K562 (cell line): ENCODE data around the gene DEPDC4. TPM values are rescaled to one million over a fixed set of nuclear protein-coding genes. Genes with fewer than 3 reads are reported as not detected.
A peak's percentile ranks its signal among the peaks of the same experiment; 100 is the strongest.

Experiments
- ATAC-seq: fragments of 200-7000 bp; cut with Tn5 transposase; 3 replicates; pipeline ENCODE4 v1.9.1; 2020; ENCODE audit warnings: moderate library complexity
- BruUV-seq: library from RNA; stranded (reverse); fragments of 400-500 nt; replicated peaks from 2 replicates; lab custom pipeline; 2021; lab: Mats Ljungman, UMichigan
- CTCF ChIA-PET: fragments of 300-600 bp; formaldehyde crosslinking; extraction: SDS; loops from one replicate; lab custom pipeline; 2021; ENCODE audit warnings: low intra/inter-chr PET ratio; lab: Yijun Ruan, JAX
- POLR2A ChIA-PET: fragments of 300-600, 350-650 bp; sonication (Branson Sonifier 250); formaldehyde crosslinking; extraction: SDS; loops from one replicate; lab custom pipeline; 2021; ENCODE audit warnings: antibody characterized with exemption, inconsistent platforms; lab: Yijun Ruan, JAX
- DNase-seq, 4 experiments: peaks; one replicate each; pipeline versions ENCODE4 v3.0.0 to v3.0.0-alpha.2; 2011 to 2018; ENCODE audit warnings: low spot score in 3 of 4, mixed read lengths in 3 of 4; ENCODE audit errors: extremely low read depth in 1 of 4
- FAIRE-seq: peaks from 2 replicates; lab custom pipeline; 2011; peaks lifted over from hg19 to GRCh38; lab: Jason Lieb, UNC
- H2AFZ ChIP-seq: 2 replicates; pipeline ENCODE4 v1.6.0; 2011; ENCODE audit warnings: low read depth, low read length, control low read depth, inconsistent platforms
- H3K27ac ChIP-seq: fragments of 200-600 bp; 3 replicates; pipeline ENCODE4 v1.8.0; 2011; ENCODE audit warnings: low read depth, mild to moderate bottlenecking, control low read depth, inconsistent platforms, low read length, moderate library complexity, mixed read lengths; ENCODE audit errors: extremely low read depth
- H3K27me3 ChIP-seq, 2 experiments: fragments of 300-600 bp in 1 of 2; 2 replicates in 1 of 2; 3 replicates in 1 of 2; pipeline versions ENCODE4 v1.6.0 to v1.8.0; 2011; ENCODE audit warnings: inconsistent platforms in 2 of 2, low read length in 2 of 2, mild to moderate bottlenecking in 1 of 2, mixed read lengths in 1 of 2, moderate library complexity in 1 of 2; ENCODE audit not compliant: control insufficient read depth in 2 of 2, insufficient read depth in 2 of 2
- H3K36me3 ChIP-seq: fragments of 300-600 bp; 3 replicates; pipeline ENCODE4 v1.8.0; 2011; ENCODE audit warnings: mild to moderate bottlenecking, low read length, inconsistent platforms; ENCODE audit not compliant: control insufficient read depth, insufficient read depth
- H3K4me1 ChIP-seq, 2 experiments: fragments of 200-600 bp in 1 of 2; replicated peaks in 1 of 2; 2 replicates in 1 of 2; 3 replicates in 1 of 2; pipeline versions ENCODE4 v1.5.1 to v1.8.0; 2011; ENCODE audit warnings: inconsistent platforms in 2 of 2, low read length in 2 of 2, mild to moderate bottlenecking in 1 of 2, mixed read lengths in 1 of 2, moderate library complexity in 1 of 2; ENCODE audit not compliant: control insufficient read depth in 2 of 2, insufficient read depth in 2 of 2
- H3K4me2 ChIP-seq: 2 replicates; pipeline ENCODE4 v1.6.1; 2011; ENCODE audit warnings: low read length, control low read depth, inconsistent platforms, mixed read lengths; ENCODE audit not compliant: insufficient read depth
- H3K4me3 ChIP-seq: fragments of 200-600 bp; sonication (generic), shearing (Covaris generic); 2 replicates; pipeline ENCODE4 v1.5.1; 2016; ENCODE audit warnings: control low read depth, inconsistent platforms
- H3K79me2 ChIP-seq: fragments of 200-600 bp; 3 replicates; pipeline ENCODE4 v1.8.0; 2011; ENCODE audit warnings: low read length, inconsistent platforms; ENCODE audit not compliant: control insufficient read depth, insufficient read depth
- H3K9ac ChIP-seq, 2 experiments: 2 replicates each; pipeline versions ENCODE4 v1.6.0 to v1.6.1; 2011; ENCODE audit warnings: low read depth in 2 of 2, low read length in 2 of 2, control low read depth in 1 of 2, inconsistent platforms in 1 of 2, mild to moderate bottlenecking in 1 of 2, mixed read lengths in 1 of 2; ENCODE audit not compliant: insufficient read depth in 1 of 2
- H3K9me1 ChIP-seq: one replicate; pipeline ENCODE4 v1.6.0; 2011; ENCODE audit warnings: inconsistent platforms, mild to moderate bottlenecking, low read length, moderate library complexity; ENCODE audit not compliant: control insufficient read depth, insufficient read depth
- H3K9me3 ChIP-seq: replicated peaks from 2 replicates; pipeline ENCODE4 v1.5.1; 2011; ENCODE audit warnings: low read depth, low read length, inconsistent platforms; ENCODE audit not compliant: control insufficient read depth, insufficient read depth
- H4K20me1 ChIP-seq: replicated peaks from 2 replicates; pipeline ENCODE4 v1.6.1; 2011; ENCODE audit warnings: low read length, inconsistent platforms, mixed read lengths; ENCODE audit not compliant: control insufficient read depth, insufficient read depth
- CBFA2T3 ChIP-seq: fragments of 450-650 bp; IDR thresholded peaks from 2 replicates; pipeline ENCODE4 v1.6.1; 2017
- MCM7 ChIP-seq, 2 experiments: fragments of 450-650 bp; IDR thresholded peaks; 2 replicates each; pipeline ENCODE4 v1.6.1; 2016 to 2018
- MEIS2 ChIP-seq: fragments of 450-650 bp; IDR thresholded peaks from 2 replicates; pipeline ENCODE4 v1.6.1; 2014; ENCODE audit warnings: mild to moderate bottlenecking; ENCODE audit not compliant: partially characterized antibody
- PHB2 ChIP-seq: fragments of 450-650 bp; IDR thresholded peaks from 2 replicates; pipeline ENCODE4 v1.6.1; 2017; ENCODE audit warnings: low read depth
- SREBF1 ChIP-seq: fragments of 150-350 bp; IDR thresholded peaks from 2 replicates; pipeline ENCODE4 v1.6.1; 2014; ENCODE audit warnings: antibody characterized with exemption, low read depth, low read length, borderline replicate concordance
- TCF3 ChIP-seq: sonication (generic); formaldehyde crosslinking; IDR thresholded peaks from 2 replicates; pipeline ENCODE4 v1.4.0; 2020; ENCODE audit warnings: mild to moderate bottlenecking, missing genetic modification reagents
- WGBS: fragments of 100-300 bp; shearing (Covaris generic); methylation state at CpG from one replicate; pipeline ENCODE4 v1.1.6; 2016; ENCODE audit warnings: low coverage, mixed read lengths; ENCODE audit not compliant: insufficient coverage; ENCODE audit errors: missing lambda C conversion rate; 5-methylcytosine and 5-hydroxymethylcytosine counted together
- in situ Hi-C: fragments of 300-500 bp; cut with MboI; formaldehyde crosslinking; loops from 4 replicates; pipeline ENCODE4 v1.15.0; 2018; ENCODE audit warnings: inconsistent platforms, mixed read lengths
- intact Hi-C: fragments of 100-400 bp; cut with micrococcal nuclease; formaldehyde crosslinking; loops from 2 replicates; pipeline ENCODE4 v1.14.2; 2022
- polyA plus RNA-seq, 8 experiments: library from polyadenylated mRNA; depleted of rRNA in 4 of 8; stranded (reverse) in 5 of 8; unstranded in 3 of 8; fragments of >200 nt; fragmentation: Nextera tagmentation in 2 of 8; fragmentation: Illumina TruSeq in 1 of 8; extraction: Ambion mirVana in 2 of 8; extraction: Trizol in 1 of 8; gene quantifications; 2 replicates each; pipeline versions ENCODE4 v1.2.1 to v1.2.3, GENCODE V29; 2011 to 2014; ENCODE audit warnings: inconsistent platforms in 1 of 8, missing spikeins in 1 of 8
- total RNA-seq, 7 experiments: library from RNA; depleted of rRNA in 6 of 7; stranded (reverse); fragments of >200 nt in 6 of 7; fragmentation: Illumina TruSeq in 2 of 7; extraction: Trizol in 2 of 7; gene quantifications; 2 replicates each; pipeline versions ENCODE4 v1.2.1 to v1.2.3, GENCODE V29; 2011 to 2021; ENCODE audit warnings: low replicate concordance in 1 of 7
- TF ChIP-seq, protein P1 (sequence below): sonication (generic); IDR thresholded peaks from 2 replicates; pipeline ENCODE4 v1.6.1; 2016
- TF ChIP-seq, protein P2 (sequence below): fragments of 250-450 bp; sonication (Bioruptor Pico); IDR thresholded peaks from 2 replicates; pipeline ENCODE4 v1.4.0; 2020; ENCODE audit warnings: mild to moderate bottlenecking, moderate library complexity

DEPDC4 gene
- total and polyA plus RNA-seq, 9 of the 15 experiments (the other 6 are each of a cell fraction or from before 2014, with no cell fraction given): 3.6 to 13.2 (median 7.4) TPM

DNA sequence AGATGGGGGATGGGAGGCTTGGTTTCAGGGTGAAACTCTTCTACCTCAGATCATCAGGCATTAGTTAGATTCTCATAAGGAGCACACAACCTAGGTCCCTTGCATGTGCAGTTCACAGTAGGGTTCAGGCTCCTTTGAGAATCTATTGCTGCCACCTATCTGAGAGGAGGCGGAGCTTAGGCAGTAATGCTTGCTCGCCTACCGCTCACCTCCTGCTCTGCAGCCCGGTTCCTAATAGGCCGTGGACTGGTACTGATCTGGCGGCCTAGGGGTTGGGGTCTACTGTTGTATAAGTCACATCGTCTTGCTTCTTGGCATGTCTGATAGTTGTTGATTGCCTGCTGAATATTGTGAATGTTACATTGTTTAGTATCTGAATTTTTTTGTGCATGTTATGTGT, 12.3 kb upstream of the DEPDC4 start:
- H3K27me3 ChIP-seq: no peaks in the 10 kb centered on the region
- intact Hi-C loops (no loop called here), in situ Hi-C loops (no loop called here)
- ChIA-PET POLR2A (interaction anchor here (1.0 to 1.9 kb wide), 3 partner anchors 10 to 1747 kb away, joined by 3 to 20 read pairs (median 4); partner anchors contain the start of genes DEPDC4 and SCYL2), CTCF (no interaction called here)
- no peak overlapping the region for H2AFZ ChIP-seq
- H3K9me3 ChIP-seq: no peaks in the 10 kb centered on the region
- peaks cover 81% of the 10 kb centered on the region for H3K79me2 ChIP-seq
- peak overlapping the region; percentile 39; the same call in 2 of the 3 replicates for H3K27ac ChIP-seq
- no peak for TF ChIP-seq MCM7 (IDR thresholded peaks at IDR 0.05)
- TF ChIP-seq, protein P1, sequence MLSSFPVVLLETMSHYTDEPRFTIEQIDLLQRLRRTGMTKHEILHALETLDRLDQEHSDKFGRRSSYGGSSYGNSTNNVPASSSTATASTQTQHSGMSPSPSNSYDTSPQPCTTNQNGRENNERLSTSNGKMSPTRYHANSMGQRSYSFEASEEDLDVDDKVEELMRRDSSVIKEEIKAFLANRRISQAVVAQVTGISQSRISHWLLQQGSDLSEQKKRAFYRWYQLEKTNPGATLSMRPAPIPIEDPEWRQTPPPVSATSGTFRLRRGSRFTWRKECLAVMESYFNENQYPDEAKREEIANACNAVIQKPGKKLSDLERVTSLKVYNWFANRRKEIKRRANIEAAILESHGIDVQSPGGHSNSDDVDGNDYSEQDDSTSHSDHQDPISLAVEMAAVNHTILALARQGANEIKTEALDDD: 0 out of 2 replicates have a peak, but pooled peaks have one; percentile 27
- H3K4me1 ChIP-seq: peaks cover 0 to 18% of the 10 kb centered on the region in 2 experiments; a peak in 3 of 5 replicates
- 45% methylated on average over 7 of the region's 7 CpGs for WGBS
- peak overlapping the region in 1 of 2 experiments; percentile 21; a peak in 1 of 4 replicates for H3K9ac ChIP-seq
- peak; percentile 69 for FAIRE-seq
- DNase-seq: peak in 1 of 4 experiments; percentile 36
- H3K4me3 ChIP-seq: no peak overlapping the region
- peak overlapping the region; percentile 59 for H3K4me2 ChIP-seq
- H3K36me3 ChIP-seq: peaks cover 10% of the 10 kb centered on the region; the same call in 1 of the 3 replicates
- BruUV-seq: no TSS peak
- H3K9me1 ChIP-seq: no peaks in the 10 kb centered on the region
- peaks cover 10% of the 10 kb centered on the region for H4K20me1 ChIP-seq
- peak; percentile 83 for ATAC-seq

DNA sequence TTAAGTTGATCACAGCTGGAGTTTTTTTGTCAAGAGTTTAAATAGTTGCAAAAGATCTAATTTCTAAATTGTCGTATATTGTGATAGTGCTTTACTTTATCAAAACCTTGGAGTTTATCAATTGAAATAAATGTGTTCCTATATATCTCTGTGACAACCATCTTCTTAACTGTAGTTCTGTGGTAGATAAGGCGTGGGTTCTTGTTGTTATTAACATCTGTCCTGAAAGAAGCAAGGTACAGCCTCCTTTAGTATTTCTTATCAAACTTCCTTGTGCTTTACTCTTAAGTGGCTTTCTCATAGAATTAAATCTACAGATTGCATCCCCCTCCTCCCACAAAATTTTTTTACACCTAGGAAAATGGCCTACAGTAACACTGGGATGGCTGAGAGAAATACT, 7.4 kb upstream of the DEPDC4 start:
- H3K4me2 ChIP-seq: no peak overlapping the region
- no peak overlapping the region for H3K4me3 ChIP-seq
- intact Hi-C loops (loop anchor here (5.0 kb wide), 1 partner anchor 1423 kb away; the partner anchor contains the start of gene CHPT1), in situ Hi-C loops (no loop called here)
- H4K20me1 ChIP-seq: peaks cover 2% of the 10 kb centered on the region
- peaks cover 8% of the 10 kb centered on the region; the same call in 1 of the 3 replicates for H3K36me3 ChIP-seq
- DNase-seq (no peak), ATAC-seq (0 out of 3 replicates have a peak, but pooled peaks have one; percentile 5), FAIRE-seq (no peak)
- BruUV-seq: no TSS peak
- WGBS: 6% methylated on average over 2 of the region's 2 CpGs
- peaks cover 98% of the 10 kb centered on the region for H3K79me2 ChIP-seq
- no peaks in the 10 kb centered on the region for H3K9me3 ChIP-seq
- H2AFZ ChIP-seq: no peak overlapping the region
- ChIA-PET CTCF (no interaction called here), POLR2A (interaction anchor here (2.6 kb wide), 1 partner anchor 8 kb away, joined by 9 read pairs; no protein-coding TSS in a partner anchor)
- no peaks in the 10 kb centered on the region for H3K9me1 ChIP-seq
- H3K4me1 ChIP-seq: peaks cover 4 to 18% of the 10 kb centered on the region in 2 experiments; a peak in 4 of 5 replicates
- no peaks in the 10 kb centered on the region for H3K27me3 ChIP-seq
- H3K9ac ChIP-seq: no peak overlapping the region; a peak in 1 of 4 replicates
- TF ChIP-seq, protein P2, sequence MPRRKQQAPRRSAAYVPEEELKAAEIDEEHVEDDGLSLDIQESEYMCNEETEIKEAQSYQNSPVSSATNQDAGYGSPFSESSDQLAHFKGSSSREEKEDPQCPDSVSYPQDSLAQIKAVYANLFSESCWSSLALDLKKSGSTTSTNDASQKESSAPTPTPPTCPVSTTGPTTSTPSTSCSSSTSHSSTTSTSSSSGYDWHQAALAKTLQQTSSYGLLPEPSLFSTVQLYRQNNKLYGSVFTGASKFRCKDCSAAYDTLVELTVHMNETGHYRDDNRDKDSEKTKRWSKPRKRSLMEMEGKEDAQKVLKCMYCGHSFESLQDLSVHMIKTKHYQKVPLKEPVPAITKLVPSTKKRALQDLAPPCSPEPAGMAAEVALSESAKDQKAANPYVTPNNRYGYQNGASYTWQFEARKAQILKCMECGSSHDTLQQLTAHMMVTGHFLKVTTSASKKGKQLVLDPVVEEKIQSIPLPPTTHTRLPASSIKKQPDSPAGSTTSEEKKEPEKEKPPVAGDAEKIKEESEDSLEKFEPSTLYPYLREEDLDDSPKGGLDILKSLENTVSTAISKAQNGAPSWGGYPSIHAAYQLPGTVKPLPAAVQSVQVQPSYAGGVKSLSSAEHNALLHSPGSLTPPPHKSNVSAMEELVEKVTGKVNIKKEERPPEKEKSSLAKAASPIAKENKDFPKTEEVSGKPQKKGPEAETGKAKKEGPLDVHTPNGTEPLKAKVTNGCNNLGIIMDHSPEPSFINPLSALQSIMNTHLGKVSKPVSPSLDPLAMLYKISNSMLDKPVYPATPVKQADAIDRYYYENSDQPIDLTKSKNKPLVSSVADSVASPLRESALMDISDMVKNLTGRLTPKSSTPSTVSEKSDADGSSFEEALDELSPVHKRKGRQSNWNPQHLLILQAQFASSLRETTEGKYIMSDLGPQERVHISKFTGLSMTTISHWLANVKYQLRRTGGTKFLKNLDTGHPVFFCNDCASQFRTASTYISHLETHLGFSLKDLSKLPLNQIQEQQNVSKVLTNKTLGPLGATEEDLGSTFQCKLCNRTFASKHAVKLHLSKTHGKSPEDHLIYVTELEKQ (CRISPR knock-in tag): no peak
- no peak for TF ChIP-seq TCF3 (CRISPR knock-in tag)
- TF ChIP-seq PHB2: no peak
- no peak for TF ChIP-seq SREBF1
- TF ChIP-seq MEIS2: peak; percentile 12
- peak; percentile 44 for TF ChIP-seq CBFA2T3
- H3K27ac ChIP-seq: peak overlapping the region; percentile 5; the same call in 1 of the 3 replicates
